Stimulated activated CD8-positive, alpha-beta memory T cell treated with anti-CD3 and anti-CD28 coated beads, Interleukin-7, amount 100 ng/mL, for 48 hours (primary cell): ENCODE results near the gene NDUFAF5.

Experiments
- DNase-seq, 2 donors: peaks; one replicate each; pipeline ENCODE4 v3.0.0-alpha.2; 2020; ENCODE audit warnings: low read depth in 1 of 2; ENCODE audit errors: extremely low read depth in 1 of 2

NDUFAF5 gene

DNA sequence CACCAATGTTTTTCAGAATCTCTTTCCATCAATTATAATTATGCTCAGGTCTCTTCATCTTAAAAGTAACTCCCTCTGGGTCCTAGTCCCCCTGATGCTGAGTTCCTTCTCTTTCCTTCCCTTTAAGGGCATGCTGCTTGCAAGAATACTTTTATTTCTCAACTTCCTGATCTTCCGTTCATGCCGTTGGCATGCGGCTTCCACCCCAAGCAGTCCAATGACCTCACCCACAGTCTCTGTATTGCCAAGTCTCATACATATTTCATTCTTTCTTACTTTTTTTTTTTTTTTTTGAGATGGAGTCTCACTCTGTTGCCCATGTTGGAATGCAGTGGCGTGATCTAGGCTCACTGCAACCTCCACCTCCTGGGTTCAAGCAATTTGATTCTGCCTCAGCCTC, 83.5 kb downstream of the NDUFAF5 start:
- DNase-seq, result no peak

DNA sequence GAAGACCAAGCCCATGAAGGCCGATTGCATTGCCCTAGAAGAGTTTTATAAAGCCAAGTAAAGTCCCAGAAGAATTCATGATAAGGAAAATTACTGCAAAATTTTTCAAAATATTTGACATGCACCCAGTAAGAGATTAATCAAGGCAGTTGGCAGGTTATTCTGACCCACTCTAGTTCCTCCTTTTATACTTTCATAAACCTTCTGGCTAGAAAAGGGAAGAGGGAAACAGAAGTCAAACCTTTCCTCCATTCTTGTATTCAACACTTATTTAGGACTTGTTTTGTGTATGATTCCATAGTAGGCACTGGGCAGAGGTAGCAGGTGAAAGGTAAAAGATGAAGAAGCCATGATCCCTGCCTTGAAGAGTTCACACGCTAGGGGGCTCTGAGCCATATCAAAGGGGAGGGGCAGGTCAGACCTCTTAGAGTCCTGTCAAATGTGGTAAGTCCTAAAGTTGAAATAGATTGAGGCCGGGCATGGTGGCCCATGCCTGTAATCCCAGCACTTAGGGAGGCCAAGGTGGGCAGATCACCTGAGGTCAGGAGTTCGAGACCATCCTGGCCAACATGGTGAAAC, 85.4 kb downstream of the NDUFAF5 start:
- DNase-seq, result no peak
